ENCODE results near the gene RPIA.
"Not testable (repeated sequence)": the region's sequence is repeated elsewhere in the genome, so short reads cannot be mapped to it uniquely, and the experiment has no call there.

The RPIA gene

GRCh38 chr2:88735853-88736252 lies 44.4 kb downstream of the RPIA start:
- no peak for DNase-seq (ENCODE audit: low spot score)

GRCh38 chr2:88736437-88736836 lies 45.0 kb downstream of the RPIA start:
- no peak for DNase-seq (ENCODE audit: low spot score)

- DNase-seq (ENCODE audit: low spot score), result no peak
Measured at GRCh38 chr2:88737385-88737784, 45.9 kb downstream of the RPIA start.

- no peak for DNase-seq (ENCODE audit: low spot score)
Measured at GRCh38 chr2:88738271-88738670, 46.8 kb downstream of the RPIA start.

GRCh38 chr2:88739985-88740600 lies 48.6 kb downstream of the RPIA start:
- DNase-seq (ENCODE audit: low spot score), result peak; percentile 64

- DNase-seq (ENCODE audit: low spot score), result no peak
Measured at GRCh38 chr2:88746929-88747490, 55.5 kb downstream of the RPIA start.

GRCh38 chr2:88747990-88748389 lies 56.5 kb downstream of the RPIA start:
- no peak for DNase-seq (ENCODE audit: low spot score)

- no peak for DNase-seq (ENCODE audit: low spot score)
Measured at GRCh38 chr2:88751768-88752167, 60.3 kb downstream of the RPIA start.

- DNase-seq (ENCODE audit: low spot score), result no peak
Measured at GRCh38 chr2:88753833-88754584, 62.5 kb downstream of the RPIA start.

- DNase-seq (ENCODE audit: low spot score), result no peak
Measured at GRCh38 chr2:88754585-88755320, 63.3 kb downstream of the RPIA start.

GRCh38 chr2:88755836-88756235 lies 64.4 kb downstream of the RPIA start:
- DNase-seq (ENCODE audit: low spot score), result no peak

GRCh38 chr2:88757025-88757424 lies 65.6 kb downstream of the RPIA start:
- DNase-seq (ENCODE audit: low spot score), result no peak

- not testable (repeated sequence) for DNase-seq (ENCODE audit: low spot score)
Measured at GRCh38 chr2:88758702-88759101, 67.2 kb downstream of the RPIA start.

GRCh38 chr2:88760819-88761598 lies 69.5 kb downstream of the RPIA start:
- DNase-seq (ENCODE audit: low spot score), result no peak

- no peak for DNase-seq (ENCODE audit: low spot score)
Measured at GRCh38 chr2:88764141-88764849, 72.8 kb downstream of the RPIA start.

GRCh38 chr2:88764850-88765153 lies 73.3 kb downstream of the RPIA start:
- DNase-seq (ENCODE audit: low spot score), result no peak

- DNase-seq (ENCODE audit: low spot score), result no peak
Measured at GRCh38 chr2:88765154-88765888, 73.8 kb downstream of the RPIA start.

- not testable (repeated sequence) for DNase-seq (ENCODE audit: low spot score)
Measured at GRCh38 chr2:88765889-88766481, 74.5 kb downstream of the RPIA start.

- no peak for DNase-seq (ENCODE audit: low spot score)
Measured at GRCh38 chr2:88770016-88770415, 78.5 kb downstream of the RPIA start.

Data from hepatic stellate cell (primary cell).